Measurements from ENCODE around the gene FCRL4. TPM values are rescaled to one million over a fixed set of nuclear protein-coding genes. Genes with fewer than 3 reads are reported as not detected.
A peak's percentile ranks its signal among the peaks of the same experiment; 100 is the strongest.

The FCRL4 gene
- total and polyA plus RNA-seq, 10 of the 15 experiments (the other 5 are each of a cell fraction or from before 2014, with no cell fraction given), result 0.09 to 0.44 (median 0.26) TPM; not detected in 1

GRCh38 chr1:157595356-157595755 lies 2.5 kb downstream of the FCRL4 start (continued):
- no peak for TF ChIP-seq E2F8 (IDR thresholded peaks at IDR 0.05; ENCODE audit: low read depth, partially characterized antibody)
- TF ChIP-seq NR2C1 (IDR thresholded peaks at IDR 0.05), result no peak
- peak; percentile 100 for TF ChIP-seq RUNX3 (IDR thresholded peaks at IDR 0.05; ENCODE audit: low read length)
- no peak for TF ChIP-seq RBBP5 (conservative IDR thresholded peaks at IDR 0.05)
- no peak for TF ChIP-seq HCFC1 (IDR thresholded peaks at IDR 0.05; ENCODE audit: low read length)
- peak; percentile 74 for TF ChIP-seq CREM (IDR thresholded peaks at IDR 0.05; ENCODE audit: low read depth)
- TF ChIP-seq IKZF2 (IDR thresholded peaks at IDR 0.05), result peak; percentile 91 to 92
- TF ChIP-seq RELA (IDR thresholded peaks at IDR 0.05; ENCODE audit: borderline replicate concordance, partially characterized antibody), result no peak
- TF ChIP-seq KDM1A (IDR thresholded peaks at IDR 0.05; ENCODE audit: borderline replicate concordance), result no peak
- TF ChIP-seq WRNIP1 (IDR thresholded peaks at IDR 0.05; ENCODE audit: borderline replicate concordance, low read depth, low read length), result no peak
- TF ChIP-seq SMARCA5 (IDR thresholded peaks at IDR 0.05), result no peak
- TF ChIP-seq SMAD5 (IDR thresholded peaks at IDR 0.05; ENCODE audit: low read depth), result no peak
- no peak for TF ChIP-seq ZNF24 (IDR thresholded peaks at IDR 0.05)
- TF ChIP-seq RCOR1 (conservative IDR thresholded peaks at IDR 0.05; ENCODE audit: low read depth, low read length), result no peak
- TF ChIP-seq TCF7 (IDR thresholded peaks at IDR 0.05; ENCODE audit: borderline replicate concordance), result peak; percentile 41; the same call in 1 of the 2 replicates
- no peak for TF ChIP-seq MXI1 (IDR thresholded peaks at IDR 0.05; ENCODE audit: low read depth, low read length)
- no peak for TF ChIP-seq NFYB (IDR thresholded peaks at IDR 0.05; ENCODE audit: insufficient read depth, low read depth, low read length)
- TF ChIP-seq TBL1XR1 (IDR thresholded peaks at IDR 0.05; ENCODE audit: low read depth, low read length), result peak; percentile 89
- TF ChIP-seq TCF3 (IDR thresholded peaks at IDR 0.05; ENCODE audit: borderline replicate concordance, insufficient read depth, low read depth, low read length), result peak; percentile 89
- no peak for TF ChIP-seq NKRF (conservative IDR thresholded peaks at IDR 0.05)
- no peak for TF ChIP-seq ZNF274 (IDR thresholded peaks at IDR 0.05; ENCODE audit: insufficient read depth, insufficient read length)
- TF ChIP-seq ZBTB11 (CRISPR knock-in tag; IDR thresholded peaks at IDR 0.05), result no peak
- 0 out of 4 replicates have a peak, but pooled peaks of 1 of the 2 experiments have one; percentile 12 for TF ChIP-seq SRF (IDR thresholded peaks at IDR 0.05; ENCODE audit: low read depth in 2 of 2, low read length in 2 of 2)
- peak; percentile 83; the same call in 1 of the 2 replicates for TF ChIP-seq IRF4 (IDR thresholded peaks at IDR 0.05; ENCODE audit: low read depth, low read length)
- TF ChIP-seq BMI1 (IDR thresholded peaks at IDR 0.05; ENCODE audit: borderline replicate concordance), result peak; percentile 69; the same call in 1 of the 2 replicates
- peak; percentile 31; the same call in 1 of the 2 replicates for TF ChIP-seq CHD2 (IDR thresholded peaks at IDR 0.05; ENCODE audit: borderline replicate concordance, low read depth, low read length)
